Panc1 (cell line): ENCODE measurements around the gene FSTL1. TPM values are rescaled to one million over a fixed set of nuclear protein-coding genes. Genes with fewer than 3 reads are reported as not detected.
A peak's percentile ranks its signal among the peaks of the same experiment; 100 is the strongest.

Experiments
- ATAC-seq: fragments of 200-7000 bp; cut with Tn5 transposase; 2 replicates; pipeline ENCODE4 v1.9.1; 2020; ENCODE audit warnings: mild to moderate bottlenecking, moderate library complexity
- BruUV-seq: library from RNA; stranded (reverse); fragments of 400-500 nt; replicated peaks from 2 replicates; lab custom pipeline; 2021; lab: Mats Ljungman, UMichigan
- CTCF ChIA-PET: fragments of 300-600 bp; sonication (Branson Sonifier 250); formaldehyde crosslinking; loops from one replicate; lab custom pipeline; 2022; ENCODE audit warnings: antibody characterized with exemption; lab: Charles Lee
- POLR2A ChIA-PET: fragments of 300-600 bp; sonication (Branson Sonifier 250); formaldehyde crosslinking; loops from one replicate; lab custom pipeline; 2022; ENCODE audit warnings: antibody characterized with exemption; lab: Charles Lee
- DNase-seq: peaks from one replicate; pipeline ENCODE4 v3.0.0-alpha.2; 2010; ENCODE audit warnings: low read depth, low spot score
- H3K27ac ChIP-seq: 2 replicates; pipeline ENCODE4 v1.5.1; 2011; ENCODE audit warnings: mild to moderate bottlenecking, low read length, inconsistent platforms
- H3K27me3 ChIP-seq: fragments of 200-500 bp; sonication (Bioruptor generic); 2 replicates; pipeline ENCODE4 v1.6.0; 2014; ENCODE audit warnings: low read length, inconsistent platforms; ENCODE audit not compliant: control insufficient read depth, insufficient read depth
- H3K36me3 ChIP-seq: fragments of 200-500 bp; sonication (Bioruptor generic); 2 replicates; pipeline ENCODE4 v1.5.1; 2014; ENCODE audit warnings: inconsistent platforms, mild to moderate bottlenecking, low read length, moderate library complexity; ENCODE audit not compliant: control insufficient read depth, insufficient read depth
- H3K4me1 ChIP-seq: 2 replicates; pipeline ENCODE4 v1.5.1; 2011; ENCODE audit warnings: inconsistent platforms, mild to moderate bottlenecking, low read length, moderate library complexity; ENCODE audit not compliant: control insufficient read depth, insufficient read depth
- H3K4me3 ChIP-seq, 2 experiments: 2 replicates each; pipeline ENCODE4 v1.5.1; 2011 to 2012; ENCODE audit warnings: low read depth in 2 of 2, low read length in 2 of 2, mild to moderate bottlenecking in 2 of 2, inconsistent platforms in 1 of 2, moderate library complexity in 1 of 2
- H3K9me3 ChIP-seq: fragments of 200-500 bp; sonication (Bioruptor generic); 2 replicates; pipeline ENCODE4 v1.5.1; 2014; ENCODE audit warnings: low read depth, mild to moderate bottlenecking, inconsistent platforms, low read length, moderate library complexity; ENCODE audit not compliant: control insufficient read depth, insufficient read depth
- POLR2AphosphoS5 ChIP-seq: IDR thresholded peaks from 2 replicates; pipeline ENCODE4 v1.6.1; 2012; ENCODE audit warnings: mild to moderate bottlenecking, low read depth, low read length, moderate library complexity
- REST ChIP-seq, 2 experiments: IDR thresholded peaks; 2 replicates each; pipeline ENCODE4 v1.6.1; 2011 to 2012; ENCODE audit warnings: low read depth in 2 of 2, control low read depth in 1 of 2, low read length in 1 of 2, mild to moderate bottlenecking in 1 of 2, moderate library complexity in 1 of 2; ENCODE audit not compliant: insufficient read depth in 1 of 2
- SIN3A ChIP-seq: IDR thresholded peaks from 2 replicates; pipeline ENCODE4 v1.6.1; 2012; ENCODE audit warnings: low read depth, mild to moderate bottlenecking, low read length, moderate library complexity, borderline replicate concordance; ENCODE audit not compliant: insufficient read depth
- TCF7L2 ChIP-seq: IDR thresholded peaks from 2 replicates; pipeline ENCODE4 v1.6.1; 2011; ENCODE audit warnings: mild to moderate bottlenecking, low read depth, low read length, inconsistent platforms
- in situ Hi-C: cut with HindIII; loops from 2 replicates; pipeline ENCODE4 v1.10.0; 2016; ENCODE audit warnings: low sequenced_read_pairs, low pct_unique_long_range_greater_than_20kb
- intact Hi-C: fragments of 100-400 bp; cut with micrococcal nuclease; formaldehyde crosslinking; loops from one replicate; pipeline ENCODE4 v1.10.0; 2022; ENCODE audit not compliant: unreplicated experiment
- total RNA-seq: library from RNA; stranded (reverse); gene quantifications from one replicate; pipeline ENCODE4 v1.2.1, GENCODE V29; 2021; ENCODE audit not compliant: unreplicated experiment
- TF ChIP-seq, protein P1 (sequence below): fragments of 450-650 bp; IDR thresholded peaks from 2 replicates; pipeline ENCODE4 v1.5.1; 2017; ENCODE audit warnings: mild to moderate bottlenecking

Gene FSTL1
- total RNA-seq, 1 experiment from 2014 or later: 9.2 TPM

DNA sequence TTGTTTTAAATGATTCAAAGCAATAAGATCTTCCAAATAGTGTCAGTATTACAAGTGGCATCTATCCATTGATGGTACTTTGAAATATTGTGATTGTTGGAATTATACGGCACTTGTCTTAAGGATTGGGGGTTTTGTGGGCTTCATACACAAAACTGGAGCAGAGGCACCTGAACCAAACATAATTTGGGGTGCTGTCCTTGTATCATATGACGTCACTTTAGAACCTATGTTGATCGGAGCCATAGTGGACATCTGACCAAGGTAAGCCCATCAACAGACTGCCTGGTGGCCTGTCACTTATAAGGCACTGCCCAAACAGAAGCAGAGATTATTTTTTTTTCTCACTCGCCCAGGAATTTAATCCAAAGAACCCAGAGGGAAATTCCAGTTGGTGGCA lies 98.8 kb downstream of the FSTL1 start:
- intact Hi-C loops: no loop called here
- no TSS peak for BruUV-seq
- Histone ChIP-seq H3K4me3 (no peak overlapping the region), H3K27me3 (peaks cover 11% of the 10 kb centered on the region; the same call in 1 of the 2 replicates), H3K4me1 (peaks cover 14% of the 10 kb centered on the region), H3K36me3 (peaks cover 3% of the 10 kb centered on the region; the same call in 1 of the 2 replicates), H3K9me3 (no peaks in the 10 kb centered on the region), H3K27ac (no peak overlapping the region)
- ChIA-PET CTCF (no interaction called here), POLR2A (no interaction called here)
- DNase-seq: no peak
- no peak for ATAC-seq
- in situ Hi-C loops: no loop called here
- TF ChIP-seq TCF7L2: no peak
- TF ChIP-seq, protein P1, sequence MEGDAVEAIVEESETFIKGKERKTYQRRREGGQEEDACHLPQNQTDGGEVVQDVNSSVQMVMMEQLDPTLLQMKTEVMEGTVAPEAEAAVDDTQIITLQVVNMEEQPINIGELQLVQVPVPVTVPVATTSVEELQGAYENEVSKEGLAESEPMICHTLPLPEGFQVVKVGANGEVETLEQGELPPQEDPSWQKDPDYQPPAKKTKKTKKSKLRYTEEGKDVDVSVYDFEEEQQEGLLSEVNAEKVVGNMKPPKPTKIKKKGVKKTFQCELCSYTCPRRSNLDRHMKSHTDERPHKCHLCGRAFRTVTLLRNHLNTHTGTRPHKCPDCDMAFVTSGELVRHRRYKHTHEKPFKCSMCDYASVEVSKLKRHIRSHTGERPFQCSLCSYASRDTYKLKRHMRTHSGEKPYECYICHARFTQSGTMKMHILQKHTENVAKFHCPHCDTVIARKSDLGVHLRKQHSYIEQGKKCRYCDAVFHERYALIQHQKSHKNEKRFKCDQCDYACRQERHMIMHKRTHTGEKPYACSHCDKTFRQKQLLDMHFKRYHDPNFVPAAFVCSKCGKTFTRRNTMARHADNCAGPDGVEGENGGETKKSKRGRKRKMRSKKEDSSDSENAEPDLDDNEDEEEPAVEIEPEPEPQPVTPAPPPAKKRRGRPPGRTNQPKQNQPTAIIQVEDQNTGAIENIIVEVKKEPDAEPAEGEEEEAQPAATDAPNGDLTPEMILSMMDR: no peak
- no peak for TF ChIP-seq REST (IDR thresholded peaks at IDR 0.05; ENCODE audit: insufficient read depth in 1 of 2, low read depth in 2 of 2, low read length in 1 of 2)
- no peak for TF ChIP-seq POLR2AphosphoS5
- TF ChIP-seq SIN3A: no peak

GRCh38 chr3:120350401-120350941 lies 100.3 kb downstream of the FSTL1 start:
- no peak for DNase-seq
- in situ Hi-C loops: no loop called here
- no peak for ATAC-seq
- peaks cover 7% of the 10 kb centered on the region for H3K36me3 ChIP-seq
- H3K9me3 ChIP-seq: no peaks in the 10 kb centered on the region
- intact Hi-C loops: no loop called here
- peaks cover 19% of the 10 kb centered on the region for H3K4me1 ChIP-seq
- peak overlapping the region; percentile 94 for H3K27ac ChIP-seq
- no TSS peak for BruUV-seq
- TF ChIP-seq TCF7L2 (no peak), REST (IDR thresholded peaks at IDR 0.05; ENCODE audit: insufficient read depth in 1 of 2, low read depth in 2 of 2, low read length in 1 of 2) (no peak), POLR2AphosphoS5 (no peak), SIN3A (no peak)
- TF ChIP-seq, protein P1: no peak
- POLR2A ChIA-PET: interaction anchor here (0.6 kb wide), 2 partner anchors 82 to 311 kb away, joined by 3 to 4 read pairs; no protein-coding TSS in a partner anchor
- H3K27me3 ChIP-seq: peaks cover 10% of the 10 kb centered on the region; the same call in 1 of the 2 replicates
- H3K4me3 ChIP-seq: peak overlapping the region; percentile 82 to 95; a peak in 3 of 4 replicates
- CTCF ChIA-PET: interaction anchor here (0.7 kb wide), 1 partner anchor 1109 kb away, joined by 11 read pairs; no protein-coding TSS in a partner anchor
